OCI-LY7 (cell line): ENCODE data around the gene KIF1A. TPM values are rescaled to one million over a fixed set of nuclear protein-coding genes. Genes with fewer than 3 reads are reported as not detected.

ENCODE experiments used
- BruUV-seq: library from RNA; stranded (reverse); fragments of 400-500 nt; replicated peaks from 2 replicates; lab custom pipeline; 2021; lab: Mats Ljungman, UMichigan
- CTCF ChIA-PET: fragments of 300-600 bp; sonication (Branson Sonifier 250); formaldehyde crosslinking; loops from one replicate; lab custom pipeline; 2022; ENCODE audit warnings: antibody characterized with exemption; ENCODE audit not compliant: unreplicated experiment; lab: Charles Lee
- POLR2A ChIA-PET: fragments of 300-600 bp; sonication (Branson Sonifier 250); formaldehyde crosslinking; loops from one replicate; lab custom pipeline; 2022; ENCODE audit warnings: antibody characterized with exemption; lab: Charles Lee
- DNase-seq: peaks from one replicate; pipeline ENCODE4 v3.0.0-alpha.2; 2015; ENCODE audit warnings: low spot score
- H2AFZ ChIP-seq: fragments of 200-600 bp; sonication (generic), shearing (Covaris generic); 2 replicates; pipeline ENCODE4 v1.6.1; 2014; ENCODE audit warnings: mild to moderate bottlenecking, antibody characterized with exemption, low read length, moderate library complexity
- H3K27ac ChIP-seq: fragments of 200-600 bp; sonication (generic); 2 replicates; pipeline ENCODE4 v1.5.1; 2014; ENCODE audit warnings: mixed run types, low read depth, mild to moderate bottlenecking, moderate library complexity, low read length, inconsistent platforms; ENCODE audit not compliant: poor library complexity, severe bottlenecking
- H3K36me3 ChIP-seq: fragments of 200-600 bp; sonication (generic); 2 replicates; pipeline ENCODE4 v1.6.1; 2014; ENCODE audit warnings: mild to moderate bottlenecking, antibody characterized with exemption, low read length, moderate library complexity, mixed read lengths; ENCODE audit not compliant: insufficient read depth
- H3K4me1 ChIP-seq: fragments of 200-600 bp; sonication (generic); 2 replicates; pipeline ENCODE4 v1.5.1; 2014; ENCODE audit warnings: mild to moderate bottlenecking, low read length; ENCODE audit not compliant: insufficient read depth, poor library complexity, severe bottlenecking
- H3K4me2 ChIP-seq: fragments of 200-600 bp; sonication (generic); 2 replicates; pipeline ENCODE4 v1.6.1; 2014; ENCODE audit warnings: mild to moderate bottlenecking, low read length
- H3K4me3 ChIP-seq: fragments of 200-600 bp; sonication (generic); 2 replicates; pipeline ENCODE4 v1.5.1; 2014; ENCODE audit warnings: mild to moderate bottlenecking, low read depth, low read length; ENCODE audit not compliant: poor library complexity, severe bottlenecking
- H3K79me2 ChIP-seq: fragments of 200-600 bp; sonication (generic); 2 replicates; pipeline ENCODE4 v1.6.1; 2016; ENCODE audit warnings: low read depth, mild to moderate bottlenecking, low read length, moderate library complexity, mixed read lengths; ENCODE audit not compliant: insufficient read depth
- H3K9me2 ChIP-seq: fragments of 200-600 bp; sonication (generic); 2 replicates; pipeline ENCODE4 v1.6.1; 2016; ENCODE audit warnings: mild to moderate bottlenecking, low read length, mixed read lengths; ENCODE audit not compliant: insufficient read depth
- H3K9me3 ChIP-seq: fragments of 200-600 bp; sonication (generic); 2 replicates; pipeline ENCODE4 v1.6.1; 2014; ENCODE audit warnings: mild to moderate bottlenecking, mixed run types, low read length, mixed read lengths
- H4K20me1 ChIP-seq: fragments of 200-600 bp; sonication (generic); 2 replicates; pipeline ENCODE4 v1.6.1; 2014; ENCODE audit warnings: mild to moderate bottlenecking, antibody characterized with exemption, low read length, moderate library complexity, mixed read lengths; ENCODE audit not compliant: insufficient read depth
- EZH2phosphoT487 ChIP-seq: fragments of 200-600 bp; sonication (generic); IDR thresholded peaks from 2 replicates; pipeline ENCODE4 v1.6.1; 2018; ENCODE audit warnings: low read depth, borderline replicate concordance, mild to moderate bottlenecking, mixed run types, antibody characterized with exemption, low read length, moderate library complexity, mixed read lengths
- intact Hi-C: fragments of 100-400 bp; cut with micrococcal nuclease; formaldehyde crosslinking; loops from one replicate; pipeline ENCODE4 v1.10.0; 2022; ENCODE audit not compliant: unreplicated experiment
- total RNA-seq, 2 experiments: library from RNA; depleted of rRNA in 1 of 2; stranded (reverse); fragments of >200 nt in 1 of 2; shearing (Covaris generic) in 1 of 2; gene quantifications; 2 replicates each; pipeline ENCODE4 v1.2.3, GENCODE V29; 2014 to 2022
- TF ChIP-seq, protein P1 (sequence below): fragments of 200-600 bp; sonication (generic); conservative IDR thresholded peaks from 2 replicates; pipeline ENCODE4 v1.5.1; 2014; ENCODE audit warnings: mild to moderate bottlenecking, antibody characterized with exemption, low read length, moderate library complexity, mixed read lengths

KIF1A gene
- total RNA-seq, 2 experiments from 2014 or later, result not detected

DNA sequence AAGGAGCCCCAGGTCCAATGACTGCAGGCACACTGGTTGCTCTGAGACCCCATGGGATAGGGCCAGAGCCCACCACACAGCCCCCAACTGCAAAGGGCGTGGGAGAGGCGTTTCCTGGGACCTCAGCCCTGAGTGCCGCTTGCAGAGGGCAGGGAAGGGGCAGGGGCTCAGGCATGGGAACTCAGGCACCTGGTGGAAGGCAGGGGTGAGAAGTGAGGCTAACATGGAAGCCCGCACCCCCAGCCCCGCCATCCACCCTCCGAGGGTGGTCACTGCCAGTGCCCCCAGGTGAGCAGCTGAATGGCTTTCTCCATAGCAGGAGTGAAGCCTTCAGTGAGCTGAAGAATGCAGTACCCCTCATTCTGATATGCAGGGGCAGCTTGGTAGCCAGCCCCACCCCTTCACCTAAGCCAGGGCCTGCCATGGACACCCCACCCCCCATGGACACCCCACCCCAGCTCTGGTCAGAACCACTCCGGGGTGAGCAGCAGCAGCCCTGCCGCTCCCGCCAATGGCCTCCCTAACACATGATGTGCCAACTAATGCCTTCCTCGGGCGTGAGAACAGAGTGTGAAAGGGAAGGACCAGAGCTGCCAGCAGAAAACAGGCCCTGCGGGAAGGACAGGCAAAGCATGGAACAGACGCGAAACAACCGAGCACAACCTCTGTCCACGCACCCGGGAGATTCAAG lies 6.6 kb downstream of the KIF1A start:
- Histone ChIP-seq H3K4me1 (no peaks in the 10 kb centered on the region), H3K79me2 (no peaks in the 10 kb centered on the region), H3K27ac (no peak overlapping the region), H3K36me3 (no peaks in the 10 kb centered on the region), H3K9me3 (0 out of 2 replicates have a peak, but pooled peaks cover 5% of the 10 kb centered on the region), H3K4me3 (no peak overlapping the region), H4K20me1 (no peaks in the 10 kb centered on the region), H3K9me2 (no peaks in the 10 kb centered on the region), H2AFZ (no peak overlapping the region), H3K4me2 (no peak overlapping the region)
- intact Hi-C loops, result no loop called here
- TF ChIP-seq EZH2phosphoT487, result no peak
- TF ChIP-seq, protein P1, sequence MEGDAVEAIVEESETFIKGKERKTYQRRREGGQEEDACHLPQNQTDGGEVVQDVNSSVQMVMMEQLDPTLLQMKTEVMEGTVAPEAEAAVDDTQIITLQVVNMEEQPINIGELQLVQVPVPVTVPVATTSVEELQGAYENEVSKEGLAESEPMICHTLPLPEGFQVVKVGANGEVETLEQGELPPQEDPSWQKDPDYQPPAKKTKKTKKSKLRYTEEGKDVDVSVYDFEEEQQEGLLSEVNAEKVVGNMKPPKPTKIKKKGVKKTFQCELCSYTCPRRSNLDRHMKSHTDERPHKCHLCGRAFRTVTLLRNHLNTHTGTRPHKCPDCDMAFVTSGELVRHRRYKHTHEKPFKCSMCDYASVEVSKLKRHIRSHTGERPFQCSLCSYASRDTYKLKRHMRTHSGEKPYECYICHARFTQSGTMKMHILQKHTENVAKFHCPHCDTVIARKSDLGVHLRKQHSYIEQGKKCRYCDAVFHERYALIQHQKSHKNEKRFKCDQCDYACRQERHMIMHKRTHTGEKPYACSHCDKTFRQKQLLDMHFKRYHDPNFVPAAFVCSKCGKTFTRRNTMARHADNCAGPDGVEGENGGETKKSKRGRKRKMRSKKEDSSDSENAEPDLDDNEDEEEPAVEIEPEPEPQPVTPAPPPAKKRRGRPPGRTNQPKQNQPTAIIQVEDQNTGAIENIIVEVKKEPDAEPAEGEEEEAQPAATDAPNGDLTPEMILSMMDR, result no peak
- BruUV-seq, result no TSS peak
- ChIA-PET CTCF (no interaction called here), POLR2A (no interaction called here)
- no peak for DNase-seq

- Histone ChIP-seq H3K27ac (no peak overlapping the region), H2AFZ (no peak overlapping the region), H3K4me3 (no peak overlapping the region), H3K79me2 (no peaks in the 10 kb centered on the region), H3K4me1 (no peaks in the 10 kb centered on the region), H3K9me3 (0 out of 2 replicates have a peak, but pooled peaks cover 5% of the 10 kb centered on the region), H3K36me3 (no peaks in the 10 kb centered on the region), H3K9me2 (no peaks in the 10 kb centered on the region), H4K20me1 (no peaks in the 10 kb centered on the region), H3K4me2 (no peak overlapping the region)
- BruUV-seq, result no TSS peak
- intact Hi-C loops, result no loop called here
- ChIA-PET CTCF (no interaction called here), POLR2A (no interaction called here)
- TF ChIP-seq, protein P1, result no peak
- TF ChIP-seq EZH2phosphoT487, result no peak
- DNase-seq, result no peak
Observed at GRCh38 chr2:240812721-240813120, 7.3 kb downstream of the KIF1A start.

DNA sequence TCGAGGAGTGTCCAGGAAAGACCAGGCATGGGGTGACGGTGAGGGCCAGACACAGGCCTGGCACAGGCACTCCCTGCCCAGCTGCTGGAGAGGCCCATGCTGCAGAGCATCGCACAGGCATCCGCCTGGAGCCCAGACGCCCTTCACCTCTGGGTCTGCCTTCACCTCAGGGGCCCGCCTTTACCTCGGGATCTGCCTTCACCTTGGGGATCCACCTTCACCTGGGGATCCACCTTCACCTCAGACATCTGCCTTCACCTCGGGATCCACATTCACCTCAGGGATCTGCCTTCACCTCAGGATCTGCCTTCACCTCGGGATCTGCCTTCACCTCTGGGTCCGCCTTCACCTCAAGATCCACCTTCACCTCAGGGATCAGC lies 7.7 kb downstream of the KIF1A start:
- ChIA-PET CTCF (no interaction called here), POLR2A (no interaction called here)
- no peaks in the 10 kb centered on the region for H3K4me1 ChIP-seq
- no TSS peak for BruUV-seq
- intact Hi-C loops, result no loop called here
- TF ChIP-seq EZH2phosphoT487, result no peak
- TF ChIP-seq, protein P1, result no peak
- H4K20me1 ChIP-seq, result no peaks in the 10 kb centered on the region
- H3K4me2 ChIP-seq, result no peak overlapping the region
- 0 out of 2 replicates have a peak, but pooled peaks cover 5% of the 10 kb centered on the region for H3K9me3 ChIP-seq
- H2AFZ ChIP-seq, result no peak overlapping the region
- no peak overlapping the region for H3K27ac ChIP-seq
- no peaks in the 10 kb centered on the region for H3K36me3 ChIP-seq
- H3K9me2 ChIP-seq, result no peaks in the 10 kb centered on the region
- DNase-seq, result no peak
- H3K79me2 ChIP-seq, result no peaks in the 10 kb centered on the region
- no peak overlapping the region for H3K4me3 ChIP-seq
